ENCODE results near the gene DNAH11.
"Not testable (repeated sequence)": the region's sequence is repeated elsewhere in the genome, so short reads cannot be mapped to it uniquely, and the experiment has no call there.

The DNAH11 gene

GRCh38 chr7:21706131-21706530, 163.3 kb downstream of the DNAH11 start:
- DNase-seq (ENCODE audit: low spot score) (no peak), FAIRE-seq (no peak)

GRCh38 chr7:21707566-21707965, 164.7 kb downstream of the DNAH11 start:
- DNase-seq (ENCODE audit: low spot score): no peak
- no peak for FAIRE-seq

- FAIRE-seq: no peak
- no peak for DNase-seq (ENCODE audit: low spot score)
Measured at GRCh38 chr7:21708096-21708495, 165.3 kb downstream of the DNAH11 start.

GRCh38 chr7:21717323-21717722, 174.5 kb downstream of the DNAH11 start:
- DNase-seq (ENCODE audit: low spot score) (no peak), FAIRE-seq (no peak)

GRCh38 chr7:21718391-21718790, 175.6 kb downstream of the DNAH11 start:
- no peak for FAIRE-seq
- DNase-seq (ENCODE audit: low spot score): no peak

GRCh38 chr7:21719846-21720245, 177.0 kb downstream of the DNAH11 start:
- FAIRE-seq: no peak
- no peak for DNase-seq (ENCODE audit: low spot score)

GRCh38 chr7:21722371-21722770, 179.5 kb downstream of the DNAH11 start:
- DNase-seq (ENCODE audit: low spot score) (no peak), FAIRE-seq (no peak)

- DNase-seq (ENCODE audit: low spot score) (no peak), FAIRE-seq (no peak)
Measured at GRCh38 chr7:21724562-21724961, 181.7 kb downstream of the DNAH11 start.

- FAIRE-seq: no peak
Measured at GRCh38 chr7:21730399-21730798, 187.6 kb downstream of the DNAH11 start.

GRCh38 chr7:21731977-21732376, 189.1 kb downstream of the DNAH11 start:
- no peak for FAIRE-seq

More at GRCh38 chr7:21730399-21730798, 187.6 kb downstream of the DNAH11 start:
- DNase-seq (ENCODE audit: low spot score): no peak

GRCh38 chr7:21732956-21733355, 190.1 kb downstream of the DNAH11 start:
- not testable (repeated sequence) for FAIRE-seq; DNase-seq (ENCODE audit: low spot score)

More at GRCh38 chr7:21731977-21732376, 189.1 kb downstream of the DNAH11 start:
- no peak for DNase-seq (ENCODE audit: low spot score)

GRCh38 chr7:21733837-21734236, 191.0 kb downstream of the DNAH11 start:
- no peak for FAIRE-seq
- no peak for DNase-seq (ENCODE audit: low spot score)

GRCh38 chr7:21743493-21743892, 200.7 kb downstream of the DNAH11 start:
- no peak for FAIRE-seq

GRCh38 chr7:21746949-21747348, 204.1 kb downstream of the DNAH11 start:
- FAIRE-seq (no peak), DNase-seq (ENCODE audit: low spot score) (no peak)

More at GRCh38 chr7:21743493-21743892, 200.7 kb downstream of the DNAH11 start:
- DNase-seq (ENCODE audit: low spot score): no peak

GRCh38 chr7:21747806-21748205, 205.0 kb downstream of the DNAH11 start:
- DNase-seq (ENCODE audit: low spot score) (no peak), FAIRE-seq (no peak)

GRCh38 chr7:21749378-21749777, 206.5 kb downstream of the DNAH11 start:
- no peak for FAIRE-seq
- no peak for DNase-seq (ENCODE audit: low spot score)

- FAIRE-seq: no peak
- DNase-seq (ENCODE audit: low spot score): no peak
Measured at GRCh38 chr7:21753071-21753470, 210.2 kb downstream of the DNAH11 start.

- no peak for DNase-seq (ENCODE audit: low spot score)
- FAIRE-seq: peak; percentile 23
Measured at GRCh38 chr7:21754963-21755362, 212.1 kb downstream of the DNAH11 start.

- DNase-seq (ENCODE audit: low spot score) (no peak), FAIRE-seq (no peak)
Measured at GRCh38 chr7:21757537-21758282, 214.9 kb downstream of the DNAH11 start.

GRCh38 chr7:21758286-21758685, 215.4 kb downstream of the DNAH11 start:
- FAIRE-seq: no peak

GRCh38 chr7:21762469-21762868, 219.6 kb downstream of the DNAH11 start:
- DNase-seq (ENCODE audit: low spot score) (no peak), FAIRE-seq (no peak)

More at GRCh38 chr7:21758286-21758685, 215.4 kb downstream of the DNAH11 start:
- DNase-seq (ENCODE audit: low spot score): no peak

- DNase-seq (ENCODE audit: low spot score) (no peak), FAIRE-seq (no peak)
Measured at GRCh38 chr7:21763818-21764217, 221.0 kb downstream of the DNAH11 start.

- DNase-seq (ENCODE audit: low spot score) (no peak), FAIRE-seq (no peak)
Measured at GRCh38 chr7:21766218-21766617, 223.4 kb downstream of the DNAH11 start.

Data from urothelium cell line (cell line).